Right lobe of liver (tissue), 6 donors: Measurements from ENCODE around the gene KLHL30. TPM values are rescaled to one million over a fixed set of nuclear protein-coding genes. Genes with fewer than 3 reads are reported as not detected.

Source experiments
- ATAC-seq, 4 donors: fragments of 200-7000 bp; cut with Tn5 transposase; one replicate each; pipeline ENCODE4 v1.9.1; 2020; ENCODE audit warnings: mild to moderate bottlenecking in 4 of 4, moderate library complexity in 4 of 4
- DNase-seq, 3 donors: peaks; one replicate each; pipeline ENCODE4 v3.0.0-alpha.2; 2020
- H3K27ac ChIP-seq, 3 donors: fragments of 200-600 bp; one replicate each; pipeline ENCODE4 v1.8.0; 2022
- H3K27me3 ChIP-seq, 2 donors: fragments of 200-600 bp; one replicate each; pipeline ENCODE4 v1.8.0; 2022
- H3K36me3 ChIP-seq, 4 donors: fragments of 200-600 bp; sonication (generic) in 1 of 4; one replicate each; pipeline versions ENCODE4 v1.5.1 to v1.8.0; 2017 to 2022; ENCODE audit warnings: control low read depth in 1 of 4
- H3K4me1 ChIP-seq, 4 donors: fragments of 200-600 bp; sonication (generic) in 1 of 4; one replicate each; pipeline versions ENCODE4 v1.5.1 to v1.8.0; 2017 to 2022; ENCODE audit warnings: control low read depth in 1 of 4
- H3K4me3 ChIP-seq, 3 donors: fragments of 200-600 bp; one replicate each; pipeline ENCODE4 v1.8.0; 2022
- H3K9me3 ChIP-seq, 4 donors: fragments of 200-600 bp; sonication (generic) in 1 of 4; one replicate each; pipeline versions ENCODE4 v1.5.1 to v1.8.0; 2017 to 2022; ENCODE audit warnings: control low read depth in 1 of 4
- POLR2A ChIP-seq: fragments of 450-650 bp; IDR thresholded peaks from one replicate; pipeline ENCODE4 v1.6.1; 2017; ENCODE audit warnings: antibody characterized with exemption, mild to moderate bottlenecking
- WGBS: methylation state at CpG from one replicate; pipeline ENCODE4 v1.1.6; 2018; ENCODE audit warnings: low coverage, low lambda C conversion rate; ENCODE audit not compliant: insufficient coverage; ENCODE audit errors: missing lambda C conversion rate; 5-methylcytosine and 5-hydroxymethylcytosine counted together
- intact Hi-C, 2 donors: fragments of 100-400 bp; cut with DNase I; formaldehyde crosslinking; loops; one replicate each; pipeline versions ENCODE4 v1.11.2 to v1.14.1; 2022
- total RNA-seq, 6 experiments: library from RNA; depleted of rRNA in 2 of 6; stranded (reverse); fragments of >200 nt in 2 of 6; fragmentation: NEBNext Ultra II Directional in 3 of 6; extraction: Animal tissue kit (Norgen Biotek cat#: 25700) in 3 of 6; gene quantifications; one replicate each; pipeline versions ENCODE4 v1.1.0 to v1.2.4, GENCODE V29; 2016 to 2023
- TF ChIP-seq, protein P1 (sequence below), 4 donors: fragments of 200-600 bp in 3 of 4; fragments of 450-650 bp in 1 of 4; IDR thresholded peaks; one replicate each; pipeline versions ENCODE4 v1.5.1 to v1.8.0; 2016 to 2022; ENCODE audit warnings: antibody characterized with exemption in 4 of 4, mild to moderate bottlenecking in 2 of 4
- donor health status: DM: no; HTN: yes; CAD: no.
- donor health status: DM: no; HTN: no; CAD: no.
- donor health status: DM: no; HTN: no; CAD: no.
- donor health status: DM: no; HTN: yes; CAD: no.
- donor health status: DM: no; HTN: yes; CAD: no.

Gene KLHL30
- total RNA-seq, 6 experiments from 2014 or later, result 0.04 to 0.19 (median 0.11) TPM; not detected in 2

DNA sequence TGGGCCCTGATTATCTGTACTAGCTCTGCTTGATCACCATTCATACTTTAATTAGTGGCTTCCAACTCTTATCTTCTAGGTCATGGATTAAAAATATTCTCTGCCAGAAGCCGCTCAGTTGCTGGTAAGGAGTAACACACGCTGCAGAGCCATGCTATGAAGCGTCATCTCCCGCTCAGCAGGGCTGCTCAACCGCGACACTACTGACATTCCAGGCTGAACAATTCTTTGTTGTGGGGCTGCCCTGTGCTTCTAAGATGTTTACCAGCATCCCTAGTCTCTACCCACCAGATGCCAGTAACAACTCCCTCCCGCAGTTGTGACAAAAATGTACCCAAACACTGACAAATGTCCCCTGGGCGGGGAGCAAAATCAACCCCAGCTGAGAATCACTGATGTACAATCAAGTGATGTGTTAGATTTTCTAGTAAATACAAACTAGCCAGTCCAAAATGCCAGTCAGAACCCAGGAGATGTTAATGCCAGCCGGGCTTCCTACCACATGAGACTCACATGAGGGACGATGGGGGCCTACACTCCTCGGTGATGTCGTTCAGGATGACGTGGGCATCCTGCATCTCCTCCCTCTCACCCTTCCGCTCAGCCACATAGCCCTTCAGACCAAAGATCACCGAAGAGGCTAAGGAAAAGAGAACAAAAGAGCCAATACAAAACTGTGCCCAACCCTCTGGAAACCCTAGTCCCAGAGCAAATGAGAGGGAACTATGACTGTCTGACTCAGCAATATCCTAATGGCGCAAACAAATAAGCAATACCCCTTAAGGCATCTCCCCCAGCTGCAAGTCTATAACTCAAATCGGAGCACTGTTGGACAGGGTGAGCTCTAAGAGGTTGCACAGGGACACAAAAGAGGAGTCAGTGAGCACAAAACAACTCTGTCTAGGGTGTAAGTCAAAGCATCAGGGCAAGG, 49.4 kb downstream of the KLHL30 start:
- WGBS, result 98% methylated on average over 5 of the region's 17 CpGs
- Histone ChIP-seq H3K4me1 (no peaks in the 10 kb centered on the region), H3K27ac (no peak overlapping the region), H3K4me3 (no peak overlapping the region), H3K9me3 (no peaks in the 10 kb centered on the region), H3K27me3 (no peaks in the 10 kb centered on the region), H3K36me3 (peaks cover 6 to 97% (median 49%) of the 10 kb centered on the region in 4 donors)
- TF ChIP-seq POLR2A, result no peak
- TF ChIP-seq, protein P1, sequence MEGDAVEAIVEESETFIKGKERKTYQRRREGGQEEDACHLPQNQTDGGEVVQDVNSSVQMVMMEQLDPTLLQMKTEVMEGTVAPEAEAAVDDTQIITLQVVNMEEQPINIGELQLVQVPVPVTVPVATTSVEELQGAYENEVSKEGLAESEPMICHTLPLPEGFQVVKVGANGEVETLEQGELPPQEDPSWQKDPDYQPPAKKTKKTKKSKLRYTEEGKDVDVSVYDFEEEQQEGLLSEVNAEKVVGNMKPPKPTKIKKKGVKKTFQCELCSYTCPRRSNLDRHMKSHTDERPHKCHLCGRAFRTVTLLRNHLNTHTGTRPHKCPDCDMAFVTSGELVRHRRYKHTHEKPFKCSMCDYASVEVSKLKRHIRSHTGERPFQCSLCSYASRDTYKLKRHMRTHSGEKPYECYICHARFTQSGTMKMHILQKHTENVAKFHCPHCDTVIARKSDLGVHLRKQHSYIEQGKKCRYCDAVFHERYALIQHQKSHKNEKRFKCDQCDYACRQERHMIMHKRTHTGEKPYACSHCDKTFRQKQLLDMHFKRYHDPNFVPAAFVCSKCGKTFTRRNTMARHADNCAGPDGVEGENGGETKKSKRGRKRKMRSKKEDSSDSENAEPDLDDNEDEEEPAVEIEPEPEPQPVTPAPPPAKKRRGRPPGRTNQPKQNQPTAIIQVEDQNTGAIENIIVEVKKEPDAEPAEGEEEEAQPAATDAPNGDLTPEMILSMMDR (IDR thresholded peaks at IDR 0.05), result no peak
- DNase-seq, result no peak
- ATAC-seq, result no peak
- intact Hi-C loops, result no loop called here

DNA sequence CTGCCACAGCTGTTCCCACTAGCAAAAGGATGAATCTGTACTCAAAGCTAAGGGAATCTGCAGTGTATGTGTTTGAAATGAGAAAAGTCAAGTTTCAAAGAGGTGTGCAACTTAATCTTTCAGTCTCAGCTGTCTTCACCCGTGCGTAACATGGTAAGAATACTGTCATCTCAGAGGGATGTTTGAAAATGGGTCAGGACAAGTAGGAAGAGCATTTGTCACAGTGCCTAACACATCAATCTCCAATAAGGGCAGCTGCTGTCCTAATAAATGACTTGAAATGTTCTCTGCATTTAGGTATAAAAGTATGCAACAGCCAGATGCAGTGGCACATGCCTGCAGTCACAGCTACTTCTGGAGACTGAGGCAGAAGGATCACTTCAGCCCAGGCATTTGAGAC, 52.0 kb downstream of the KLHL30 start:
- H3K27ac ChIP-seq, result no peak overlapping the region
- peaks cover 0 to 92% (median 36%) of the 10 kb centered on the region in 4 donors for H3K36me3 ChIP-seq
- WGBS, result 100% methylated on average over 2 of the region's 2 CpGs
- H3K9me3 ChIP-seq, result no peaks in the 10 kb centered on the region
- TF ChIP-seq POLR2A, result no peak
- TF ChIP-seq, protein P1 (IDR thresholded peaks at IDR 0.05), result no peak
- H3K27me3 ChIP-seq, result no peaks in the 10 kb centered on the region
- DNase-seq (no peak), ATAC-seq (no peak)
- no peak overlapping the region for H3K4me3 ChIP-seq
- no peaks in the 10 kb centered on the region for H3K4me1 ChIP-seq
- intact Hi-C loops, result no loop called here

Other genes starting within 250 kb of the KLHL30 start
- gene UBE2F, start 171.7 kb upstream of the KLHL30 start, total RNA-seq, result 10 to 100 TPM; 23.3 to 44.9 (median 28.3) TPM
- 10 to 100 TPM; 24.4 to 54.2 (median 35.9) TPM for gene SCLY, start 77.7 kb upstream of the KLHL30 start, total RNA-seq
- 1 to 10 TPM in 1 of 6 experiments, under 1 TPM in 5; 0.11 to 1.1 (median 0.50) TPM for gene ESPNL, start 38.3 kb upstream of the KLHL30 start, total RNA-seq
- gene ERFE, start 20.3 kb downstream of the KLHL30 start, total RNA-seq, result 1 to 10 TPM in 1 of 6 experiments, under 1 TPM in 2, not detected in 3; 0.27 to 1.4 (median 0.31) TPM
- gene ILKAP, start 65.0 kb downstream of the KLHL30 start, total RNA-seq, result 10 to 100 TPM in 5 of 6 experiments, 1 to 10 TPM in 1; 9.8 to 24.3 (median 16.8) TPM
- gene HES6, start 101.4 kb downstream of the KLHL30 start, total RNA-seq, result 1 to 10 TPM; 1.7 to 8.3 (median 3.8) TPM
- 10 to 100 TPM in 1 of 6 experiments, 1 to 10 TPM in 5; 4.5 to 12.5 (median 6.1) TPM for gene PER2, start 149.9 kb downstream of the KLHL30 start, total RNA-seq
- 10 to 100 TPM in 2 of 6 experiments, 1 to 10 TPM in 4; 4.6 to 12.0 (median 8.3) TPM for gene TRAF3IP1, start 181.8 kb downstream of the KLHL30 start, total RNA-seq